H9 (cell line): ENCODE data around the gene OSTC. TPM values are rescaled to one million over a fixed set of nuclear protein-coding genes. Genes with fewer than 3 reads are reported as not detected.
"Not testable (repeated sequence)": the region's sequence is repeated elsewhere in the genome, so short reads cannot be mapped to it uniquely, and the experiment has no call there.

ENCODE experiments used
- DNase-seq: peaks from one replicate; pipeline ENCODE4 v3.0.0-alpha.2; 2017
- H2AFZ ChIP-seq: one replicate; pipeline ENCODE4 v1.6.1; 2013; ENCODE audit warnings: mild to moderate bottlenecking, low read length, control low read depth, moderate library complexity
- H2AK5ac ChIP-seq: 2 replicates; pipeline ENCODE4 v1.6.1; 2013; ENCODE audit warnings: low read length, control low read depth, mixed read lengths; ENCODE audit not compliant: insufficient read length
- H2BK120ac ChIP-seq: one replicate; pipeline ENCODE4 v1.6.1; 2013; ENCODE audit warnings: low read depth, mild to moderate bottlenecking, low read length, control low read depth, inconsistent platforms; ENCODE audit not compliant: poor library complexity, severe bottlenecking
- H2BK12ac ChIP-seq: 2 replicates; pipeline ENCODE4 v1.6.1; 2013; ENCODE audit warnings: low read length, control low read depth, mixed read lengths, low read depth; ENCODE audit not compliant: insufficient read length
- H2BK15ac ChIP-seq: 2 replicates; pipeline ENCODE4 v1.6.1; 2013; ENCODE audit warnings: low read depth, low read length, control low read depth
- H2BK20ac ChIP-seq: one replicate; pipeline ENCODE4 v1.6.1; 2013; ENCODE audit warnings: low read depth, mild to moderate bottlenecking, low read length, control low read depth, inconsistent platforms; ENCODE audit not compliant: poor library complexity, severe bottlenecking
- H2BK5ac ChIP-seq: 2 replicates; pipeline ENCODE4 v1.6.1; 2013; ENCODE audit warnings: low read length, control low read depth, mixed read lengths; ENCODE audit not compliant: insufficient read length
- H3K14ac ChIP-seq: 2 replicates; pipeline ENCODE4 v1.6.1; 2013; ENCODE audit warnings: low read length, control low read depth; ENCODE audit not compliant: insufficient read depth
- H3K18ac ChIP-seq: 2 replicates; pipeline ENCODE4 v1.6.1; 2013; ENCODE audit warnings: low read depth, mild to moderate bottlenecking, mixed read lengths, low read length, control low read depth; ENCODE audit not compliant: insufficient read length
- H3K23ac ChIP-seq: 2 replicates; pipeline ENCODE4 v1.6.1; 2013; ENCODE audit warnings: low read length, control low read depth, mixed read lengths, low read depth; ENCODE audit not compliant: insufficient read length
- H3K23me2 ChIP-seq: 2 replicates; pipeline ENCODE4 v1.6.1; 2013; ENCODE audit warnings: low read depth, mild to moderate bottlenecking, mixed read lengths, low read length, control low read depth; ENCODE audit not compliant: insufficient read length, poor library complexity, severe bottlenecking
- H3K27ac ChIP-seq: 2 replicates; pipeline ENCODE4 v1.5.1; 2013; ENCODE audit warnings: low read length, control low read depth, mixed read lengths, low read depth; ENCODE audit not compliant: insufficient read length
- H3K27me3 ChIP-seq: 2 replicates; pipeline ENCODE4 v1.6.1; 2013; ENCODE audit warnings: low read length, control low read depth, inconsistent platforms; ENCODE audit not compliant: insufficient read depth
- H3K4ac ChIP-seq: 2 replicates; pipeline ENCODE4 v1.6.1; 2013; ENCODE audit warnings: low read depth, mild to moderate bottlenecking, control low read depth, inconsistent platforms, low read length, moderate library complexity
- H3K4me1 ChIP-seq: 2 replicates; pipeline ENCODE4 v1.6.1; 2013; ENCODE audit warnings: low read length, control low read depth, inconsistent platforms; ENCODE audit not compliant: insufficient read depth
- H3K4me2 ChIP-seq: 2 replicates; pipeline ENCODE4 v1.6.1; 2013; ENCODE audit warnings: low read length, control low read depth, mixed read lengths; ENCODE audit not compliant: insufficient read length, insufficient read depth
- H3K56ac ChIP-seq: 2 replicates; pipeline ENCODE4 v1.6.1; 2013; ENCODE audit warnings: low read depth, mild to moderate bottlenecking, mixed read lengths, low read length, control low read depth; ENCODE audit not compliant: insufficient read length
- H3K79me1 ChIP-seq: 2 replicates; pipeline ENCODE4 v1.6.1; 2013; ENCODE audit warnings: low read depth, mild to moderate bottlenecking, moderate library complexity, low read length, control low read depth, inconsistent platforms; ENCODE audit not compliant: insufficient read depth, poor library complexity, severe bottlenecking
- H3K79me2 ChIP-seq: 2 replicates; pipeline ENCODE4 v1.6.1; 2013; ENCODE audit warnings: low read length, control low read depth, inconsistent platforms; ENCODE audit not compliant: insufficient read depth
- H3K9ac ChIP-seq: 2 replicates; pipeline ENCODE4 v1.6.1; 2013; ENCODE audit warnings: low read length, control low read depth, mixed read lengths; ENCODE audit not compliant: insufficient read length; ENCODE audit errors: extremely low read depth
- H3K9me3 ChIP-seq: one replicate; pipeline ENCODE4 v1.6.1; 2013; ENCODE audit warnings: low read depth, low read length, inconsistent platforms; ENCODE audit not compliant: control insufficient read depth
- H3T11ph ChIP-seq: one replicate; pipeline ENCODE4 v1.6.1; 2013; ENCODE audit warnings: mild to moderate bottlenecking, low read length, control low read depth, inconsistent platforms
- H4K20me1 ChIP-seq: one replicate; pipeline ENCODE4 v1.6.1; 2013; ENCODE audit not compliant: control insufficient read depth, insufficient read length, insufficient read depth
- H4K5ac ChIP-seq: 2 replicates; pipeline ENCODE4 v1.6.1; 2013; ENCODE audit warnings: low read depth, mild to moderate bottlenecking, mixed read lengths, low read length, control low read depth; ENCODE audit not compliant: insufficient read length
- H4K8ac ChIP-seq: replicated peaks from 2 replicates; pipeline ENCODE4 v1.6.1; 2013; ENCODE audit warnings: low read length, control low read depth, mixed read lengths, low read depth; ENCODE audit not compliant: insufficient read length
- H4K91ac ChIP-seq: 2 replicates; pipeline ENCODE4 v1.6.1; 2013; ENCODE audit warnings: low read depth, mild to moderate bottlenecking, moderate library complexity, mixed read lengths, low read length, control low read depth; ENCODE audit not compliant: insufficient read length
- H3K27ac Mint-ChIP-seq, 3 experiments: 2 replicates in 2 of 3; 3 replicates in 1 of 3; pipeline ENCODE4 v1.8.0; 2020 to 2021; ENCODE audit warnings: mixed read lengths in 3 of 3, mild to moderate bottlenecking in 1 of 3, moderate library complexity in 1 of 3
- H3K27me3 Mint-ChIP-seq: 2 replicates; pipeline ENCODE4 v1.8.0; 2021; ENCODE audit warnings: low read depth, mild to moderate bottlenecking, moderate library complexity, mixed read lengths
- H3K36me3 Mint-ChIP-seq, 3 experiments: 2 replicates in 2 of 3; 3 replicates in 1 of 3; pipeline ENCODE4 v1.8.0; 2020 to 2021; ENCODE audit warnings: low read depth in 3 of 3, mixed read lengths in 3 of 3; ENCODE audit not compliant: insufficient read depth in 1 of 3
- H3K4me1 Mint-ChIP-seq, 2 experiments: 2 replicates each; pipeline ENCODE4 v1.8.0; 2020; ENCODE audit warnings: mixed read lengths in 2 of 2
- H3K4me3 Mint-ChIP-seq, 2 experiments: 2 replicates in 1 of 2; 3 replicates in 1 of 2; pipeline ENCODE4 v1.8.0; 2020 to 2021; ENCODE audit warnings: mild to moderate bottlenecking in 2 of 2, mixed read lengths in 2 of 2, moderate library complexity in 1 of 2
- H3K9me3 Mint-ChIP-seq, 2 experiments: 2 replicates in 1 of 2; 3 replicates in 1 of 2; pipeline ENCODE4 v1.8.0; 2020; ENCODE audit warnings: mild to moderate bottlenecking in 2 of 2, mixed read lengths in 2 of 2, moderate library complexity in 1 of 2
- WGBS: extraction: QIAGEN DNeasy Blood & Tissue Kit; methylation state at CpG from one replicate; pipeline ENCODE4 v1.1.7; 2013; ENCODE audit warnings: missing lambda C conversion rate, low lambda C conversion rate, mixed read lengths; ENCODE audit not compliant: insufficient read length; ENCODE audit errors: extremely low coverage; 5-methylcytosine and 5-hydroxymethylcytosine counted together
- total RNA-seq: library from RNA; stranded (reverse); gene quantifications from 2 replicates; pipeline ENCODE4 v1.2.1, GENCODE V29; 2021
- TF ChIP-seq, protein P1 (sequence below): fragments of 200-600 bp; sonication (generic); conservative IDR thresholded peaks from 3 replicates; pipeline ENCODE4 v1.8.0; 2021; ENCODE audit warnings: antibody characterized with exemption, mild to moderate bottlenecking

OSTC gene
- total RNA-seq, 1 experiment from 2014 or later, result 130 TPM

DNA sequence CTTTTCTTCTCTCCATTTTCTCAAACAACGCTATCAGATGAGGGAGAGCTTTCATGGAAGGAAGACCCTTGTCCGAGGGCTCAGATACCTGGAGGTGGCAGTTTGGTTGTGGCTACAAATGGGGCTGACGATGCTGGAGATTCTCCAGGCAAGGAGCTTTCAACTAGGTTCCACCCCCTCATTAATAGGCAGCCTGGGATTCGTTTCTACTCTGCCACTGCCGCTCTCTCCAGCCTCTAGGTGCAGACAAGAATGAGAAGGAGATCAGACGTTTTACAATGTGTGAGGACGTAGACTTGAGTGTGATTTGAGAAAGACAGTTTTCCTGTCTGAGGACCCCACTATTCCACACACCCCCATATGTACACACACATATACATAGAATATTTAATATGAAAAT, 59.3 kb downstream of the OSTC start:
- Histone ChIP-seq H3K9me3 (no peaks in the 10 kb centered on the region), H3K4me1 (no peaks in the 10 kb centered on the region), H3K9ac (no peak overlapping the region), H4K91ac (no peak overlapping the region), H3K79me2 (no peaks in the 10 kb centered on the region), H3K23ac (no peak overlapping the region), H3K18ac (no peak overlapping the region), H2BK5ac (no peak overlapping the region), H4K8ac (no peak overlapping the region), H3K27me3 (no peaks in the 10 kb centered on the region), H2AK5ac (no peak overlapping the region), H2BK20ac (no peak overlapping the region), H2BK120ac (no peak overlapping the region), H3K4me2 (no peak overlapping the region), H2AFZ (no peak overlapping the region), H3K4ac (no peak overlapping the region), H4K5ac (no peak overlapping the region), H4K20me1 (no peaks in the 10 kb centered on the region), H2BK12ac (no peak overlapping the region), H3K79me1 (no peaks in the 10 kb centered on the region), H3K23me2 (no peaks in the 10 kb centered on the region), H3T11ph (no peak overlapping the region), H3K27ac (no peak overlapping the region), H2BK15ac (no peak overlapping the region), H3K14ac (no peak overlapping the region), H3K56ac (no peak overlapping the region)
- Mint-ChIP-seq H3K27me3 (no peaks in the 10 kb centered on the region), H3K27ac (no peak overlapping the region), H3K36me3 (no peaks in the 10 kb centered on the region), H3K4me3 (no peak overlapping the region), H3K9me3 (no peaks in the 10 kb centered on the region), H3K4me1 (peaks cover 17 to 30% of the 10 kb centered on the region in 2 experiments)
- WGBS, result no CpG with 5 or more reads among the region's 7 CpGs
- no peak for DNase-seq
- TF ChIP-seq, protein P1, sequence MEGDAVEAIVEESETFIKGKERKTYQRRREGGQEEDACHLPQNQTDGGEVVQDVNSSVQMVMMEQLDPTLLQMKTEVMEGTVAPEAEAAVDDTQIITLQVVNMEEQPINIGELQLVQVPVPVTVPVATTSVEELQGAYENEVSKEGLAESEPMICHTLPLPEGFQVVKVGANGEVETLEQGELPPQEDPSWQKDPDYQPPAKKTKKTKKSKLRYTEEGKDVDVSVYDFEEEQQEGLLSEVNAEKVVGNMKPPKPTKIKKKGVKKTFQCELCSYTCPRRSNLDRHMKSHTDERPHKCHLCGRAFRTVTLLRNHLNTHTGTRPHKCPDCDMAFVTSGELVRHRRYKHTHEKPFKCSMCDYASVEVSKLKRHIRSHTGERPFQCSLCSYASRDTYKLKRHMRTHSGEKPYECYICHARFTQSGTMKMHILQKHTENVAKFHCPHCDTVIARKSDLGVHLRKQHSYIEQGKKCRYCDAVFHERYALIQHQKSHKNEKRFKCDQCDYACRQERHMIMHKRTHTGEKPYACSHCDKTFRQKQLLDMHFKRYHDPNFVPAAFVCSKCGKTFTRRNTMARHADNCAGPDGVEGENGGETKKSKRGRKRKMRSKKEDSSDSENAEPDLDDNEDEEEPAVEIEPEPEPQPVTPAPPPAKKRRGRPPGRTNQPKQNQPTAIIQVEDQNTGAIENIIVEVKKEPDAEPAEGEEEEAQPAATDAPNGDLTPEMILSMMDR, result no peak

GRCh38 chr4:108710578-108710977, 60.2 kb downstream of the OSTC start:
- not testable (repeated sequence) for H2BK120ac ChIP-seq, H3K9me3 ChIP-seq, H4K8ac ChIP-seq, H3K27ac ChIP-seq, H2BK20ac ChIP-seq, H3K27me3 Mint-ChIP-seq, H3K27ac Mint-ChIP-seq, H3K4ac ChIP-seq, H3K4me2 ChIP-seq, H4K5ac ChIP-seq, H3K4me1 ChIP-seq, DNase-seq, H3K56ac ChIP-seq, H2BK5ac ChIP-seq, H3K9me3 Mint-ChIP-seq, H3T11ph ChIP-seq, H3K79me2 ChIP-seq, H3K36me3 Mint-ChIP-seq, H4K91ac ChIP-seq, H2BK15ac ChIP-seq, H3K79me1 ChIP-seq, H3K4me3 Mint-ChIP-seq, H3K27me3 ChIP-seq, H3K23me2 ChIP-seq, H2AK5ac ChIP-seq, H2BK12ac ChIP-seq, H3K23ac ChIP-seq, H3K9ac ChIP-seq, H3K18ac ChIP-seq, H3K14ac ChIP-seq, H4K20me1 ChIP-seq, H2AFZ ChIP-seq
- H3K4me1 Mint-ChIP-seq, result peaks cover 25 to 38% of the 10 kb centered on the region in 2 experiments
- no CpG with 5 or more reads among the region's 7 CpGs for WGBS
